ENCODE results near the gene CD63. TPM values are rescaled to one million over a fixed set of nuclear protein-coding genes. Genes with fewer than 3 reads are reported as not detected.

Gene CD63
- total RNA-seq, 3 donors from 2014 or later: 540 to 910 (median 777) TPM

GRCh38 chr12:55744340-55745030 is 15.7 kb upstream of the CD63 start:
- H3K27me3 ChIP-seq: no peaks in the 10 kb centered on the region
- peak overlapping the region; percentile 58 to 86 (median 62) for H3K4me3 ChIP-seq
- intact Hi-C loops (cut with DNase I; ENCODE audit: low total_unique reads): loop anchor here (1.0 to 5.0 kb wide), 3 partner anchors 75 to 1382 kb away; partner anchors contain the start of gene GPR84
- peak overlapping the region; percentile 55 to 72 for H3K27ac ChIP-seq
- no peaks in the 10 kb centered on the region for H3K36me3 ChIP-seq
- no peaks in the 10 kb centered on the region for H3K9me3 ChIP-seq
- no peak for TF ChIP-seq POLR2AphosphoS5 (IDR thresholded peaks at IDR 0.05)
- TF ChIP-seq CTCF (IDR thresholded peaks at IDR 0.05): no peak
- no peak for TF ChIP-seq POLR2A (IDR thresholded peaks at IDR 0.05)
- no peak for DNase-seq (ENCODE audit: low spot score in 2 of 2)
- peaks cover 3 to 4% of the 10 kb centered on the region in 2 donors for H3K4me1 ChIP-seq

DNA sequence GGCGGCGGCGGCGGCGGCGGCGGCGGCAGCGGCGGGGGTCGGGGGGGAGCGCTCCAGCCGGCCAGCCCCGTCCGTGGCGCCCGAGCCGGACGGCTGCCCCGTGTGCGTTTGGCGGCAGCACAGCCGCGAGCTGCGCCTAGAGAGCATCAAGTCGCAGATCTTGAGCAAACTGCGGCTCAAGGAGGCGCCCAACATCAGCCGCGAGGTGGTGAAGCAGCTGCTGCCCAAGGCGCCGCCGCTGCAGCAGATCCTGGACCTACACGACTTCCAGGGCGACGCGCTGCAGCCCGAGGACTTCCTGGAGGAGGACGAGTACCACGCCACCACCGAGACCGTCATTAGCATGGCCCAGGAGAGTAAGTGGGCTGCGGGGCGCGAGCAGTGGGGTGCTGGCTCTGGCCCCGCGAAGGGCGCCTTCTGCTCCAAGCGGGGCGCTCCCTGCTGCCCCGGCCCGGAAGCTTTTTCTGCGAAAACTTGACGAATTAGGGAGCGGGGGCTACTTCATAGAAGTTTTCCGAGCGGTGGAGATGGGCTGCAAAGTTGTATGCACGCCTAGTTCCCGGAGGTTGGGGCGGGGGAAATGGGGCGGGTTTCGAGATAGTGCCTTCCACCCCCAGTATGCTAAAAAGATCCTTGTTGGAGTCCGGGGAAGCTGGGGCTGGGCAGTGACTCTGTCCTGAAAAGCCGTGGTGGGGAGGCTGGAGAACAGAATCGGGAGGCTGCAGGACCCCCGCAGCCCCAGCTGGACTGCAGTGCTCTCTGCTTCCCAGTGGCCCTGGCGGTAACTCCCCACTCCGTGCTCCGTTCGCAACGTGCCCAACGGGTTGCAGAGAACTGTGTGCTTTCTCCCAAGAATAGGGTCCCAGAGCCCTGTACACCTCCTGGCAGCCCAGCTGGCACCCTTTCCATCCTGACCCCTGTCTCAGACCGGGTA is 14.9 kb upstream of the CD63 start:
- Histone ChIP-seq H3K27me3 (no peaks in the 10 kb centered on the region), H3K4me3 (peak overlapping the region; percentile 58 to 86 (median 62)), H3K9me3 (no peaks in the 10 kb centered on the region), H3K27ac (peak overlapping the region in 1 of 2 donors; percentile 72), H3K4me1 (peaks cover 3 to 4% of the 10 kb centered on the region in 2 donors), H3K36me3 (no peaks in the 10 kb centered on the region)
- intact Hi-C loops (cut with DNase I; ENCODE audit: low total_unique reads): loop anchor here (1.0 to 5.0 kb wide), 3 partner anchors 76 to 1381 kb away; partner anchors contain the start of gene GPR84
- TF ChIP-seq POLR2AphosphoS5 (IDR thresholded peaks at IDR 0.05) (no peak), POLR2A (IDR thresholded peaks at IDR 0.05) (no peak), CTCF (IDR thresholded peaks at IDR 0.05) (no peak)
- peak in 1 of 2 donors; percentile 54 for DNase-seq (ENCODE audit: low spot score in 2 of 2)

DNA sequence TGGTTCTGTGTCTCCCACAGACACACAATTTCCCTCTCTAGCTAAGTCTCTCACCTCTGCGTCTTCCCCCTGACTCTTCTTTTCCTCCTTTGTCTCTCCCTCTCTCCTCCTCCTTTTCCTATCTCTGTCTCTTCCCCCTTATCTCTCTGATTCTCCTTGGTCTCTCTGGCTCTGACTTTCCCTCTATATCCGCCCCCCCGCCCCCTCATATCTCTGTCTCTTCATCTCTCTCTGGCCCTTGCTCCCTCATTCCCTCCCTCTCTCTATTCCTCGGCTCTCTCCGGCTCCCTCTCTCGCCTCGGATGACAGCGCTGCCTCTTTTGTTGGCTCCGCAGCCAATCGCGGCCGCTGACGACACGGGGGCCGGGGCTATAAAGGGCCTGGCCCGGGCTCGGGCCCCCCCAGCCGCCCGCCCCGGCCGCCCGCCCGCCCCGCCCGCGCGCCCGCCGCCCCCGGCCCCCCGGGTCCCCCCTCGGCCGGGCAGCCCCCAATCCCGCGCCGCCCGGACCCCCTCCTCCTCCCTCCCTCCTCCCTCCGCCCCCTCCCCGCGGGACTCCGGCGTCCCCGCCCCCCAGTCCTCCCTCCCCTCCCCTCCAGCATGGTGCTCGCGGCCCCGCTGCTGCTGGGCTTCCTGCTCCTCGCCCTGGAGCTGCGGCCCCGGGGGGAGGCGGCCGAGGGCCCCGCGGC is 14.1 kb upstream of the CD63 start, which contains the start of gene GDF11:
GDF11 (plus strand) TSS at position 404 of the 687 bp plus-strand sequence; CDS start at position 599, 195 bp downstream.
- peak in 1 of 3 donors; percentile 36 for TF ChIP-seq POLR2AphosphoS5 (IDR thresholded peaks at IDR 0.05)
- TF ChIP-seq POLR2A (IDR thresholded peaks at IDR 0.05): no peak
- TF ChIP-seq CTCF (IDR thresholded peaks at IDR 0.05): no peak
- intact Hi-C loops (cut with DNase I; ENCODE audit: low total_unique reads): loop anchor here (5.0 kb wide), 2 partner anchors 194 to 1381 kb away; partner anchors contain the start of gene GPR84
- DNase-seq (ENCODE audit: low spot score in 2 of 2): peak in 1 of 2 donors; percentile 67
- Histone ChIP-seq H3K27me3 (no peaks in the 10 kb centered on the region), H3K36me3 (no peaks in the 10 kb centered on the region), H3K27ac (peak within 1 kb of the TSS; percentile 45 to 72), H3K9me3 (no peaks in the 10 kb centered on the region), H3K4me3 (peak within 1 kb of the TSS; percentile 58 to 86 (median 62)), H3K4me1 (peaks cover 3 to 4% of the 10 kb centered on the region in 2 donors)

DNA sequence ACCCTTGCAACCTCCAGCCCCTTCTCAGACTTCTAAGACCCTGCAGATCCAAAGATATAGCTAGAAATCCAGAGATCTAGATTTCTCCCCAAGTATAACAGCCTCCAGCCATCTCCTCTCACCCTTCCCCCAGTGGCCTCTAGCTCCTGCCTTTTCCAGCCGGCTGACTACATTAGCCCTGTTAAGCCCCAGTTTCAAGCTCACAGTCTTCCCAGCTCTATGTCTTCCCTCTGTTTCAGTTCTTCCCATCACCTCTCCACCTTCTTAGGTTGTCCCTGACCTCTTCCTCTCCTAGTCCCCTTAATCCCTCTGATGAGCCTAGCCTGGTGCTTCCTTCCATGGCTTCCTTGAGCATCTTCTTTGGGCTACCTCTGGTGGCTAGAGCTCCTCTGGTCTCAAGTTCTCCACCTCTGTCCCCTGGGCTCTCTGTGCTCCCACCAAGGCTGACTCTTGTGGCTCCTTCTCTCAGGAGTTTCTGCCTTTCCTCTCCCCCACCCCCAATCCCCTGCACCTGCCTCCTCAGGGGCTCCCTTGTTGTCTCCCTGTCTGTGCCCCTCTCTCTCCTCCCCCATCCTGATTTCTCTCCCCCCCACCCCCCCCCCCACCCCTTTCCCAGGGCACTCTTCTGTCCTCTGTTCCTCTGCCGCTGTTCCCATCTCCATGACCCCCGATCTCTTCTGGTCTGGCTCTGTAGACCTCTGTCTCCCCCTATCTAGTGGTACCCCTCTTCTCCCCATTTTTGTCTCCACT is 13.3 kb upstream of the CD63 start:
- Histone ChIP-seq H3K27ac (peak overlapping the region; percentile 45 to 72), H3K9me3 (no peaks in the 10 kb centered on the region), H3K36me3 (no peaks in the 10 kb centered on the region), H3K27me3 (no peaks in the 10 kb centered on the region), H3K4me3 (peak overlapping the region in 2 of 3 donors; percentile 62 to 86), H3K4me1 (peaks cover 3 to 4% of the 10 kb centered on the region in 2 donors)
- no peak for DNase-seq (ENCODE audit: low spot score in 2 of 2)
- TF ChIP-seq POLR2A (IDR thresholded peaks at IDR 0.05) (no peak), POLR2AphosphoS5 (IDR thresholded peaks at IDR 0.05) (no peak), CTCF (IDR thresholded peaks at IDR 0.05) (no peak)
- intact Hi-C loops (cut with DNase I; ENCODE audit: low total_unique reads): loop anchor here (5.0 kb wide), 2 partner anchors 195 to 1380 kb away; partner anchors contain the start of gene GPR84

All from breast epithelium (tissue), 4 donors.